ENCODE measurements around the gene SLC41A2. TPM values are rescaled to one million over a fixed set of nuclear protein-coding genes. Genes with fewer than 3 reads are reported as not detected.

Gene SLC41A2
- total and polyA plus RNA-seq, 2 of the 4 experiments (the other 2 are of a cell fraction): 1.5 to 6.8 TPM

GRCh38 chr12:104997541-104997940, 39.5 kb upstream of the SLC41A2 start:
- intact Hi-C loops (cut with micrococcal nuclease): no loop called here
- CTCF ChIA-PET: no interaction called here

More at GRCh38 chr12:104997541-104997940, 39.5 kb upstream of the SLC41A2 start:
- Histone ChIP-seq H3K18ac (ENCODE audit: low read depth, low read length) (no peak overlapping the region), H3K56ac (ENCODE audit: extremely low read depth, insufficient read depth, low read length) (no peak overlapping the region), H3K4ac (ENCODE audit: low read depth, low read length) (no peak overlapping the region), H3K4me2 (ENCODE audit: low read depth, low read length) (no peak overlapping the region), H3K27ac (ENCODE audit: insufficient read depth, low read length) (no peak overlapping the region), H2BK20ac (ENCODE audit: low read depth, low read length) (no peak overlapping the region), H4K91ac (ENCODE audit: insufficient read depth, low read depth, low read length) (no peak overlapping the region), H2AK9ac (replicated peaks; ENCODE audit: low read depth, low read length, poor library complexity) (no peak overlapping the region), H3K9ac (ENCODE audit: low read depth, low read length) (no peak overlapping the region), H3K27me3 (ENCODE audit: control insufficient read depth, insufficient read depth, low read length) (no peaks in the 10 kb centered on the region), H2BK5ac (ENCODE audit: low read depth, low read length, poor library complexity, severe bottlenecking) (no peak overlapping the region), H3K4me3 (ENCODE audit: insufficient read depth, low read depth, low read length) (no peak overlapping the region), H4K8ac (ENCODE audit: low read depth in 2 of 2, low read length in 2 of 2) (no peak overlapping the region), H3K79me1 (ENCODE audit: low read depth in 1 of 2, low read length in 2 of 2) (peaks cover 0 to 4% of the 10 kb centered on the region in 2 experiments; a peak in 1 of 4 replicates), H3K14ac (replicated peaks; ENCODE audit: low read depth, low read length) (no peak overlapping the region), H3K23ac (ENCODE audit: low read depth, low read length) (no peak overlapping the region), H3K4me1 (ENCODE audit: control insufficient read depth, insufficient read depth, low read length) (no peaks in the 10 kb centered on the region), H2BK15ac (ENCODE audit: low read depth, low read length) (no peak overlapping the region), H3K36me3 (ENCODE audit: control insufficient read depth, insufficient read depth, low read length) (peaks cover 29% of the 10 kb centered on the region), H4K20me1 (ENCODE audit: insufficient read depth, low read length) (no peaks in the 10 kb centered on the region), H2AFZ (replicated peaks; ENCODE audit: low read length, poor library complexity) (no peak overlapping the region), H2BK120ac (ENCODE audit: low read depth, low read length) (no peak overlapping the region), H3K9me3 (ENCODE audit: control insufficient read depth, insufficient read depth, low read length) (no peaks in the 10 kb centered on the region), H2AK5ac (ENCODE audit: low read depth, low read length) (no peak overlapping the region), H3K9me1 (ENCODE audit: insufficient read depth, low read length) (peaks cover 6% of the 10 kb centered on the region; the same call in 1 of the 2 replicates), H4K5ac (ENCODE audit: low read depth, low read length) (no peak overlapping the region)
- ATAC-seq (ENCODE audit: low read depth) (no peak), DNase-seq (no peak)
- POLR2A ChIA-PET (ENCODE audit: unreplicated experiment): no interaction called here
- no TSS peak for BruUV-seq (replicated peaks)
- dilution Hi-C loops (cut with HindIII; ENCODE audit: low sequenced_read_pairs, unreplicated experiment): no loop called here
- no peak for TF ChIP-seq ELK1 (IDR thresholded peaks at IDR 0.05; ENCODE audit: borderline replicate concordance, low read depth, low read length)
- no peak for TF ChIP-seq CTCF (conservative IDR thresholded peaks at IDR 0.05; ENCODE audit: low read depth, low read length)
- no peak for TF ChIP-seq MXI1 (IDR thresholded peaks at IDR 0.05; ENCODE audit: borderline replicate concordance, low read depth, low read length)
- TF ChIP-seq RCOR1 (IDR thresholded peaks at IDR 0.05; ENCODE audit: insufficient replicate concordance, low read length): no peak
- no peak for TF ChIP-seq SMC3 (IDR thresholded peaks at IDR 0.05; ENCODE audit: low read depth, low read length)
- no peak for TF ChIP-seq RAD21 (IDR thresholded peaks at IDR 0.05; ENCODE audit: low read length)
- no peak for TF ChIP-seq BHLHE40 (IDR thresholded peaks at IDR 0.05; ENCODE audit: low read depth, low read length)
- TF ChIP-seq CEBPB (IDR thresholded peaks at IDR 0.05; ENCODE audit: low read depth, low read length): no peak
- TF ChIP-seq RFX5 (IDR thresholded peaks at IDR 0.05; ENCODE audit: low read depth, low read length): no peak
- no peak for TF ChIP-seq MAFK (IDR thresholded peaks at IDR 0.05; ENCODE audit: low read depth, low read length)
- TF ChIP-seq POLR2A (IDR thresholded peaks at IDR 0.05; ENCODE audit: low read depth, low read length): no peak
- no peak for TF ChIP-seq NFE2L2 (IDR thresholded peaks at IDR 0.05; ENCODE audit: low read depth, low read length)
- no peak for TF ChIP-seq MAZ (IDR thresholded peaks at IDR 0.05; ENCODE audit: borderline replicate concordance, low read depth, low read length)
- no peak for TF ChIP-seq CHD1 (IDR thresholded peaks at IDR 0.05; ENCODE audit: low read depth, low read length)
- no peak for TF ChIP-seq USF2 (IDR thresholded peaks at IDR 0.05; ENCODE audit: low read depth, low read length)
- TF ChIP-seq FOS (IDR thresholded peaks at IDR 0.05; ENCODE audit: low read depth, low read length): no peak
- in situ Hi-C loops (cut with MboI; ENCODE audit: low sequenced_read_pairs): no loop called here
- WGBS, 2 experiments (ENCODE audit: extremely low coverage in 2 of 2, insufficient read length in 1 of 2): no CpG with 5 or more reads among the region's 3 CpGs
